Skin of body (tissue), 2 donors: ENCODE results near the gene CCDC60. TPM values are rescaled to one million over a fixed set of nuclear protein-coding genes. Genes with fewer than 3 reads are reported as not detected.
"Not testable (repeated sequence)": the region's sequence is repeated elsewhere in the genome, so short reads cannot be mapped to it uniquely, and the experiment has no call there.

Experiments used
- DNase-seq: peaks from one replicate; lab custom pipeline; 2025; lab: John Stamatoyannopoulos, UW
- total RNA-seq: library from RNA; depleted of rRNA; stranded (reverse); fragments of >200 nt; gene quantifications from one replicate; pipeline ENCODE4 v1.2.3, GENCODE V29; 2014

Gene CCDC60
- total RNA-seq, 1 donor from 2014 or later, result not detected

DNA sequence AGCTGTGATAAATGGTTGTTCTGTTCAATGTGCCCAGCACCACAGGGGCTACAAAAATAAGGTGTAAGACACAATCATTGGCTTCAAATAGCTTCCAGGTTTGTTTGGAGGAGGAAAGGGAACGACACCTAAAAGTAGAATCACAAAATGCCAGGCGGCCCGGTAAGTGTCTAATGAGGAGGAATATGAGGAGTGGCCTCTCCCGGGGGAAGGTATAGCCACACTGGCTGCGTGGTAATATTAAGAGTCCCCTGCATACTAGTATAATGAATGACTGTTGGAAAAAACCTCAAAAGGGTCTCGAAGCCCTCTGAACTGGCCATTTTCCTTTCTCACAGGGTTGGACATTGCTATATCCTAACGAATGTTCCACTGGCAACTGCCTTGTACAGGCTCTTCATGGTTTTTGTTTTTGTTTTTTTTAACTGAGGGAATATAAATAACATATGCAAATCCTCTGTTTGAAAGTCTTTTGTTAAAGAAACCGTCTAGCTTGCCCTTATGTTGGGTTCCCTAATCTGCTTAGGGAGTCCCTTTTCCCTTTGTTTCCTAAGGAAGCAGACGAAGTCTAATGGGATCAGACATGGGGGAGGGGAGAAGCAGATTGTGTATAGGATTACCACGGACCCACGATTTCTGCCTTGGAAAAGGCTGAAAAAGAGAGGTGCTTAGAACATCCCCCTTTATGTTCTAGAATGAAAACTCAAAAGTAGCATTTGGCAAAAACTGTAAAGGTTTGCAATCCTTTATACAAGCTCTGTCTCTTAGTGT is 4.2 kb downstream of the CCDC60 start:
- DNase-seq, result no peak

DNA sequence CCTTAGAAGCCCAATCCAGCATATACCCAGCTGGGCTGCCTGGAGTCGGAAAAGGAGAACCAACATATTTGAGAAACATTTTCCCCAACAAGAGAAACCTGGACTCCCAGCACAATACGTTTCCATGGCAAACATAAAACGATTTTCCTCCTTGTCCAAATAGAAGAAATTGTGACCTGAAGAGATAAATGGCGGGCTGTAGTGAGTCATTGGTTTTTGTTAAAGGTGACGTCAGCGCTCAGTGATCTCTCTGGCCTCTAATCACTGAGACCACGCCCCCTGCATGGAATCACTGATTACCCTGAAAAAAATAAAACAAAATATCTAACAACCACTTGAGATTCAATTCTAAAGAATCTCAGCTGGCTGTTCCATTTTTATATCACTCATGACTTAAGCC is 6.0 kb downstream of the CCDC60 start:
- DNase-seq, result no peak

DNA sequence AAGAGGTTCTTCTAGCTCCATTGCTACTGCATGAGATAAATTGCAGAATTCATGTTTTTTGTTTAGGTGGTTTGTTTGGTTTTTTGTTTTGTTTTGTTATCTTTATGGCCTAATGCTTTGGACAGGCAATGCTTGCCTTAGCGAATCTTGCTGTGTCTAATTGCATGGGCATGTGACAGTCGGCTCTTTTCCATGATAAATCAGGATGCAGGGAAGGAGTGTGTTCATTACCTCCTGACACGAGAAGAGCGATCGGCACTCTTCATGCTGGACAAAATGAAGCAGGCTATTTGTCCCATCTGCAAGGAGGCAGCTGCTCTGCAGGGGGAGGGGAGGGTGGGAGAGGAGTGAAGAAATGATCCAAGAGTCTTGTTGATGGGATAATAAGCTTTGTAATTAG is 6.5 kb downstream of the CCDC60 start:
- no peak for DNase-seq

DNA sequence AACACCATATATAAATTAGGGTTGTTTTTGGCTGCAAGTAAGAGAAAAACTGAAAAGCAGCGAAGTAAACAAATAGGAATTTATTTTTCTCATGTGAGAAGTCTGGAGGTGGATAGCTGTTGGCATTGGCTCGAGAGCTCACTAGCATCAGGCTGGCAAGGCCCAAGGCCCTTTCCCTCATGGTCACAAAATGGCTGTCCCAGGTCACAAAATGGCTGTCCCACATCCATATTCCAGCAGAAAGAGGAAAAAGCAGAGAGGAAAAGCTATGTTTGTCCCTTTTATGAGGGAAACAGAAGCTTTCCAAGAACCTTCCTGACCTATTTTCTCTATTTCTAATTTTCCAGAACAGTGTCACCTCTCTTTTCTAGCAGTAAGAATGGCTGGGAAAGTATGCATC is 7.5 kb downstream of the CCDC60 start:
- no peak for DNase-seq

DNA sequence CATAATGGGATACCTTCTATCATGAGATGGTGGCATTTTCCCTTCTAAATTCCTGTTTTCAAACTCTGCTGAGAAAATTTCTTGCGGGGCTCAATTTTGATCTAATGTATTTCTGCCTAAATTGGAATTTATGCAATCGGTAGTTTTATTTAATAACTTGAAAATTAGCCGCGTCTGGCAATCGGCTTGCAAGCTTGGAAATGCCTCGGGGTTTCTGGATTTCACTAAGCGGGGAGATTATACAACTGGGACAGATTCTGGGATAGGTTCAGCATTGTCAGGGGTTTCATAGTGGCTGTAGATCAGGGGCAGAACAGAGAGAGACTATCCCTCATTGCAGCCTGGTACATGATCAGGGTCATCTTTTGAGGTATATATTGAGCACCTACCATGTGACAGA is 8.6 kb downstream of the CCDC60 start:
- DNase-seq, result no peak

DNA sequence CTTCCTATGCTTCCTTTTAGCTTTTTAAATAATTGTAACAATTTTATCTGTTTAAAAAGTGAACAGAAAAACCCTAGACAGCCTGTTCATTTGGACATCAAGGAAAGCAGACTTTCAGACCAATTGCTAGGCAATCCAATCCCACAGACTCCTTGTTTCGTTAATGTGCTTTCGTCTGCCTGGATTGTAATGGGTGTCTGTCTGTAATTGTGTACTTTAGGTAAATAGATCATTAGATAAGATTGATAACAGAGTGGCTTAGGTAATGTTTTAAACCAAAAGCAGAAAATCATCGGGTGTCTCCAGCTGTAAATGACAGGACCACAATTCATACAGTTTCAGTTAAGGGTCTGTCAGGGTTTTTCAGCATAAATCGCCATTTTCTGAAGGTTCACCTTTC is 19.6 kb downstream of the CCDC60 start:
- DNase-seq, result no peak

DNA sequence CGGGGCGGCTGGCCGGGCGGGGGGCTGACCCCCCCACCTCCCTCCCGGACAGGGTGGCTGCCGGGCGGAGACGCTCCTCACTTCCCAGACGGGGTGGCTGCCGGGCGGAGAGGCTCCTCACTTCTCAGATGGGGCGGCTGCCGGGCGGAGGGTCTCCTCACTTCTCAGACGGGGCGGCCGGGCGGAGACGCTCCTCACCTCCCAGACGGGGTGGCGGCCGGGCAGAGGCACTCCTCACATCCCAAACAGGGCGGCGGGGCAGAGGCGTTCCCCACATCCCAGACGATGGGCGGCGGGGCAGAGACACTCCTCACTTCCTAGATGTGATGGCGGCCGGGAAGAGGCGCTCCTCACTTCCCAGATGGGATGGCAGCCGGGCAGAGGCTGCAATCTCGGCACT is 25.8 kb downstream of the CCDC60 start:
- not testable (repeated sequence) for DNase-seq

DNA sequence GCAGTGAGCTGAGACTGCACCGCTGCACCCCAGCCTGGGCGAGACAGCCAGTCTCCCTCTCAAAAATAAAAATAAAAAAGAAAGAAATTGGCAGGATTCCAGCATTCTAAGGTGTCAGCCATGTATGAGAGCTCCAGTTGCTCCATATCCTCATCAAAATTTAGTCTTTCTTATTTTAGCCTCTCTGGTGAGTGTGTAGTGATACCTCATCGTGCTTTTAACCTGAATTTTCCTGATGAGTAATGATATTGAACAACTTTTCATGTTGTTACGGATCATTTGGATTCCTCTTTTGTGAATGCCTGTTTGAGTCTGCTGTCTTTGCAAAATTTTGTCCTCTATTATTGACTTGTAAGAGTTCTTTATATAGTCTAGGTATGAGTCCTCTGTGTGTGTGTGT is 28.5 kb downstream of the CCDC60 start:
- DNase-seq, result no peak

DNA sequence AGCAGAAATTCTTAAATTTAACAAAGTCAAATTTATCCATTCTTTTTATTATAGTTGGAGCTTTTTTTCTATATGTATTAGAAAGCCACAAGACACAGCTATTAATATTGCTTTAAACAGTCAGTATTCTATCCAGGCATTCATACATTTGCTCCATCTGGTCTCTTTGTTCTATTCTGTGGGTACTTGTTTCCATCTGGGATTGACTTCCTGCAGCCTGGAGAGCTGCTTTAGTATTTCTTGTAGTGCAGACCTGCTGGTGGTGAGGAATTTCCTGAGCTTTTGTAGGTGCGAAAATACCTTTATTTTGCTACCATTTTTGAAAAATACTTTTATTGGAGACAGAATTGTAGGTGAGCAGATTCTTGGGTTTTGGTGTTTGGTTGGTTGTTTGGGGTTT is 29.0 kb downstream of the CCDC60 start:
- no peak for DNase-seq

DNA sequence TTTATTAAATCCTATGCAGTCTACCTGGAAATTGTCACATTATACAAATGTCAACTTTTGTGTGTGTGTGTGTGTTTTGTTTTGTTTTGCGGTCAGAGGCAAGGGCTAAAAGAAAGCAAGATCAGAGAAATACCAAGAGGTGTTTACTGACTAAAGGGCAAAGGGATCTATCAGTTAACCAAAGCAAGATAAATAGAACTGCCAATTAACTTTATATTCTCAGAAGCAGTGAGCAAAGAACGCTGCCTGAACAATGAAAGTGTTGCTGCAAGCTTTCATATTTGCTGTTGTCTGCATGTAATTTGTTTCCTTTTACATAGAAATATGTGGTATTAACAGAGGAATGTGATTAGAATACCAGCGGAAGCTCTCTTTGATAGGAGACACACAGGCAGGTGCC is 30.9 kb downstream of the CCDC60 start:
- DNase-seq, result no peak

DNA sequence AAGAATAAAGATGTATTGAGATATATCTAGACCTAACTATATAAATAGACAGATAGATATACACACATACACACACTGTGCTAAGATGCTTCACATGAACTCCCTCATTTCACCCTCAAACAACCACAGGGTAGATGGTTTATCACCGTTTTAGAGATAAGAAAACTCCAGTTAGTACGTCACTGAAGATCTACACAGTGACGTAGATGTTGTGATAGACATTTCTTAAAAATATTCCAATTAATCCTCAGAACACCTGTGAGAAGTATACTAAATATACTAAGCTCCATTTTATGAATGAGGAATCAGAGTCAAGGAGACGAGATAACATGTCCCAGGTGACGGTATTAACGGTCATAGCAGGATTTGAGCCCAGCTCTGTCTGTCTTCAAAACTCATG is 31.5 kb downstream of the CCDC60 start:
- no peak for DNase-seq

DNA sequence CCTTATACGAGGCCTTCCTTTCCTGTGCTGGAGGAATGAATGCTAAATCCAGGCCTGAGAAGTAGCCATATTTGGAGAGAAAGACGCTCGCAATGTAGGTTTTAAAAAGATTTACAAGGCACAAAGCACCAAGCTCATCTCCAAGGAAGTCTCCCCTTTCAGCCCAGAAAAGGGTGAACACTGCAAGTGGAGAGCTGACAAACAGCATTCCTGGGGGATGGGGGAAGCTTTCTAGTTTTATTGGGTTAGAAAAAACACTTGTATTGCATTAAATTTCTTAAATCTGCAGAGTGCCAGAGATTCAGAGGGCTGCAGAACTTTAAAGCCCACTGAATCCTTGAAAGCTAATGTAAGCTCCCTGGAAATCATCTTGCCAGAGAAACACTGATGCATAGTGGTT is 34.6 kb downstream of the CCDC60 start:
- no peak for DNase-seq

DNA sequence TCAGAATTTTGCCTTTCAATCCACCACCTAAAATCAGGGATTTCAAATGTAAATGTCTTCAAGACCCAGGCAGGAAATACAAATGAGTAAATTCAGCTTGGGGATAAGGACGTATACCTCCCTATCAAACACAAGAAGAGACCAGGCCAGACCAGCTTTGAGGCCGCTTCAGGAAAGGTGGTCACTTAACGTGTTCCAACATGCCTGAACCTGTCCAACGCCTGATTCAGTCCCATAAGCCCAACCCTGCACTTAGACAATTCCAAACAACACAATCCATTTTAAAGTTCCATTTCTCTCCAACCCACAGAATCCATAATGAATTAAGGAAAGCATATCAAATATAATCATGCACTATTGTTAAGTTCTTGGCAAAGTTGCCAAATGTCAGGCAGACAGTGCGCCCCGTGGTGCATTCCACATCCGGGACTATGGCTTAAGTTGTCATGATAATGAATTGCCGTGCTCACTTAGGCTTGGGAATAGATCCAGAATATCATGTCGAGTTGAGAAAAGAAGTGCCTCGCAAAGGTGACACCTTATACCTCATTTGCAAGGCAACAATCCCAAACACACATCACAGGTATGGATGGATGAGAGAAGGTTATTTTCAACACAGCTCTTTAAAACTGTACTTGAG is 35.5 kb downstream of the CCDC60 start:
- DNase-seq, result no peak

DNA sequence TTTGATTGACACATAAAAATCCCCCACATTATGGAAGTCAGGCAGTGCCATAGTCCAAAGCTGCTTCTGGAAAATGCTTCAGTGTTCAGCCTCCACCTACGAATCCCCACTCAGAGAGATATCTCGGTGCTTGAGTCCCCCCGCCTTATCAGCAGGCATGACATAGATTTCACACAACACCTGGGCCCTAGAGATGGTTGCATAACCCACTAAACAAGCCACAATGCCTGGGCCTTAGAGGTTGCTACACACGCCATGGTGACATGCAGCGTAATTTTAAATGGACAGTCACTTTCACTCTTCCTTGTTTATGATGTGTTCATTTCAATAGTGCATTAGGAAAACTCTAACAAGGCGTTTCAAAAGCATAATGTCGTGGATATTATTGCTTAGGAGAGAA is 38.0 kb downstream of the CCDC60 start:
- DNase-seq, result no peak

DNA sequence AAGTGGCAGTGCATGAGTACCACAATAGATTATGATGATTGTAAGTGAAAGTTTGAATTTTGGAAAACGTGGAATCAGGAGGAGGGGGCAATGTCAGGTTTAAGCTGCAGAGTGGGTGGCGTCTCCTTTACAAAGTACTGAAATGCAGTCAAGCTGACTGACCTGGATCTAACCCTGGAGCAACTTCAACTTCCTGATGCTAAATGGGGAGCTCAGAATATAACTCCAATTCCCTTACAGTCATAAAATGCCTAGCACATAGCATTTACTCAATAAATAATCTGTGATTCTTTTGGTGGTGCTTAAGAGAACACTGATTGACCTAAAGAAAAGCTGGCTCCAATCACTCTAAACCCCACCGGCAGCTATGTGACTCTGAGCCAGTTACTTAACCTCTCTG is 38.5 kb downstream of the CCDC60 start:
- DNase-seq, result no peak

DNA sequence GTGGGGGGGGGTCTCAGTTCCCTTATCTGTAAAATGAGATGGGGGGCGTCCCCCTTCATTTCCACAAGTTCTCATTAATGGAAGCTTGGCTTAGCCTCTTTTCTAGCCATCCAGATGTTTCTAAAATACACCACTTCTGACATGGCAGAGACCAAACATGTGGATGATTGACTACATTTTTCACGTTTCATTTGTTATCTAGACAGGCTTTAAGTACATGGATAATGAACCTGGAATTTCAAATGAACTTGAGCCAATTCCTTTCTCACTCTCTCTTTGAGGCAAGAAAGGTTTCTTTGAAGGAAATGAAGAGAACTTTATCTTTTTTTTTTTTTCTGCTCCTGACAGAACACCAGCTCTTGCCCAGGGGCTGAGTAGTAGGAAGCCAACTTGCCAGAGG is 39.1 kb downstream of the CCDC60 start:
- DNase-seq, result no peak

DNA sequence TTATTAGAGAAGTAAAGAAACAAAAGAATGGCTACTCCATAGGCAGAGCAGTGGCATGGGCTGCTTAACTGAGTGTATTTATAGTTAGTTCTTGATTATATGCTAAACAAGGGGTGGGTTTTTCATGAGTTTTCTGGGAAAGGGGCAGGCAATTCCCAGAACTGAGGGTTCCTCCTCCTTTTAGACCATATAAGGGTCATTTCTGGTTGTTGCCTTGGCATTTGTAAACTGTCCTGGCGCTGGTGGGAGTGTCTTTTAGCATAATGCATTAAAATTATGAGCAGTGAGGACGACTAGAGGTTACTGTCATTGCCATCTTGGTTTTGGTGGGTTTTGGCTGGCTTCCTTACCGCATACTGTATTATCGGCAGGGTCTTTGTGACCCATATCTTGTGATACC is 40.1 kb downstream of the CCDC60 start:
- DNase-seq, result no peak

DNA sequence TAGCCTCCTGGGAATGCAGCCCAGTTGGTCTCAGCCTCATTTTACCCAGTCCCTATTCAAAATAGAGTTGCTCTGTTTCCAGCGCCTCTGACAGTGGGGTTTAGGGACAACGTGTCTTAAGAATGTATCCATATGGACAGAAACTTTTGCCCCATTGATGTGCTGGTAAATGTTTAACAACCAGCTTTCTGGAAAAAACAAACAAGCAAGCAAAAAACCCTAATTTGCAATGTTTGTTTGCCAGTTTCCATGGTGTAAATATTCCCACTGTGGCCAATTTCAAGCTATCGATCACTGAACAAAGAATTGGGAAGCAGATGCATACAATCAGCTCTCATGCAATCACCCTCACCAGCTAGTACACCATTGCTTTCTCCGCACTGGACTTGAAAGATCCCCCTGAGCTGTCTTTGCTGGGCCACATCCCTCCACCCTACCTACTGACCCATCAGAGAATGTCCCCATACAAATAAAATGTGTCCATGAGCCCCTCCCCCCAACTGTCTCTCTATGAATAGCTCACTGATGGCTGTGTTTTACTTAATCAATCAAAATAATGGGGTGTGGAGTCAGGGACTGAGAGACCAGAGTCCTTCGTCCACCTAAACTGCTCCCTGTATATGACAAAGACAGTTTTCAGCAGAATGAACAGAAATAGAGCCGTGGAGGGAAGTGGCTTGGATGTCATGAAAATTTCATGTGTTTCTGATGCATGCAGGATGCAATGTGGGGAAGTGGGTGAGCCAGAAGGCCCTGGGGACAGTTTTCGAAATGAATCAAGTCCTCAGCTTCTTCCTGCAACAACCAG is 40.8 kb downstream of the CCDC60 start:
- DNase-seq, result peak; percentile 18

DNA sequence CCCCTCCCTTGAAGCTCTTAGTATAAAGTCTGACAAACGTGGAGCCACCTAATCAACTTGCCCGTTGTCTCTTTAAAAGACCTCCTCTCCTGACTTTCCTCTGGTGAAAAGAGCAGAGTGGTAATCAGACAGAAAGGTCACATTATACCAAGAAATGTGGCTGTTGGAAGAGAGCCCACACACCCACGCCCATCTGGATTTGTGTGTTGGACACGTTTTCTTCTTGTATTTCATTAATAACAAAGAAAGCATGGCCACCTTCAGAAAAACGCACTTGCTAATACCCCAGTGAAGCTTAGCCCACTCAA is 41.3 kb downstream of the CCDC60 start:
- no peak for DNase-seq

DNA sequence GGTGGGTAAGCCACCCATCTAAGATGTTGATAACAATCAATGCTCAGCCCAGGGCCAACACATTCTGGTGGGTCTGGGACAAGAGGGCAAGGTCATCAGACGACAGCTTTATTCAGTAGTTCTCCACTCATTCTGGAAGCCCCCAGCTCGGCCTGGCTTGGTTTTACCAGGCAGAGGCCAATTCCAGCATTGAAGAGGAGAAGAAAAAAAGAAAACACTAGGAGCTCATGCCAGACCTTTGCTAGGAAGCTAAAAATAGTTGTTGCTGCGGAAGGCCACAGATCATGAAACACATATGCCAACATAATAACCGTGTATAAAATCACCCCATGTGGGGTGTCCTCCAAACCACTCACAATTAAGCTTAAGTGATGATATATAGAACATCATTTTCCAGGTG is 44.4 kb downstream of the CCDC60 start:
- DNase-seq, result no peak

DNA sequence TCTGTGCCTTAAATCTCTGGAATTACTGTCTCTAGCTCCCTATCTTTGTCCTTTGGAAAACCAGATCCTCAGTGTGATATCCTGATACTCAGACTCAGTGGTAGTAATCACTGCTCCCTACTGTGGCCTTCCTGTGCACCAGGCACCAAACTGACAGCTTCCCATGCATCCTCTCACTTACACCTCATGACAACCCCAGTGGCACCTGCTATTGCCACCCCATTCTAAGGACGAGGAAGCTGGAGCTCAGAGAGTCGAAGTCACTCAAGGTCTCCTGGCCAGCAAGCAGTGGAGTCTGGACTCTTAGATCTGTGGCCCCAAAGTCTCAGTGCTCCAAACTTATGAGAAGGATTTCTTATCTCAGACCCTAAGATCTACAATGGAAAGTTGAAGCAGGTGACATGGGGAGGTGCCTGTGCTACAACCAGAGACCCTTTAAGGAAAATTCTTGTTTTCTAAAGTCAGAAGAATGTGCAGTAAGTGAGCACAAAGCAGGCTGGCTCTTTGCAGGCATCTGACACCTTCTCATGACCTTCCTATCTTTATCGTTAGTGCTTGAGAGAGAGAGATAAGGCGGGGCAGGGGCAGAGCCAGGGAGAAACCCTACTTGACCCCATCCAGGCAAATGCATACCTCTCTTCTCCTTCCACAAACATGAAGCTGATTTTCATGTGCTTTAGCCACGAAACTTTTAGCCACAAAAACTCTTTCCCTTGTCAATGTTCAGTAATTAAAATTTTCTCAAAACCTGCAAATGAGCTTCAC is 47.1 kb downstream of the CCDC60 start:
- DNase-seq, result no peak

DNA sequence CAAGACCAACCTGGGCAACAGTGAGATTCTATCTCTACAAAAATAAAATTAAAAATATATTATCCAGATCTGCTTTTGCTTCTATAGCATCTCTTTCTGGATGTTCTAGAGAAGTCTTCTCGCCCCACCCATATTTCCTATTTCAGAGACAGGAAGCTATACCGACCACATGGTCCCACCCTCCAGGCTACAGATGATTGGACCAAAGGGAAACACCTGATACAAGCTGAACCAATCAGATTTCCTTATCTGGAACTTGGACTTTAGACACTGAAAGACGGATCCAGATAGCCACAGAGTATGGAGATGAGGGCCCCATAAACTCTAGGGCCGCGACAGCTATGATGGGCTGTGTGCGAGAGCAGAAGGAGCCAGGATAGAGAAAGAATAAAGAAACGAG is 48.7 kb downstream of the CCDC60 start:
- no peak for DNase-seq
